H1 (cell line): ENCODE measurements around the gene ANKFY1. TPM values are rescaled to one million over a fixed set of nuclear protein-coding genes. Genes with fewer than 3 reads are reported as not detected.

Experiments
- CTCF ChIA-PET: fragments of 300-600 bp; sonication (Branson Sonifier 250); formaldehyde crosslinking; loops from one replicate; lab custom pipeline; 2021; ENCODE audit not compliant: partially characterized antibody; lab: Charles Lee
- POLR2A ChIA-PET: fragments of 300-600 bp; sonication (Branson Sonifier 250); formaldehyde crosslinking; loops from one replicate; lab custom pipeline; 2021; ENCODE audit warnings: inconsistent platforms; ENCODE audit not compliant: partially characterized antibody; lab: Charles Lee
- DNase-seq, 2 experiments: peaks; one replicate each; pipeline versions ENCODE4 v3.0.0 to v3.0.0-alpha.2; 2010 to 2022; ENCODE audit warnings: low spot score in 2 of 2, low read depth in 1 of 2, mixed read lengths in 1 of 2
- FAIRE-seq: peaks from 2 replicates; lab custom pipeline; 2011; peaks lifted over from hg19 to GRCh38; lab: Jason Lieb, UNC
- H2AFZ ChIP-seq: 2 replicates; pipeline ENCODE4 v1.8.1; 2012; ENCODE audit warnings: low read length, inconsistent platforms
- H2AK5ac ChIP-seq: 2 replicates; pipeline ENCODE4 v1.6.1; 2013; ENCODE audit warnings: low read depth, low read length
- H2BK120ac ChIP-seq: replicated peaks from 2 replicates; pipeline ENCODE3; 2013; ENCODE audit warnings: low read depth, low read length, inconsistent platforms
- H2BK12ac ChIP-seq: 2 replicates; pipeline ENCODE4 v1.6.1; 2013; ENCODE audit warnings: low read depth, low read length
- H2BK15ac ChIP-seq: 2 replicates; pipeline ENCODE4 v1.6.1; 2013; ENCODE audit warnings: low read length
- H2BK20ac ChIP-seq: 2 replicates; pipeline ENCODE4 v1.6.1; 2013; ENCODE audit warnings: low read length
- H2BK5ac ChIP-seq: 2 replicates; pipeline ENCODE4 v1.6.1; 2013; ENCODE audit warnings: low read depth, low read length
- H3K14ac ChIP-seq: 2 replicates; pipeline ENCODE4 v1.6.1; 2013; ENCODE audit warnings: inconsistent platforms; ENCODE audit not compliant: insufficient read length
- H3K18ac ChIP-seq: 2 replicates; pipeline ENCODE4 v1.6.1; 2013; ENCODE audit warnings: low read length; ENCODE audit errors: extremely low read depth
- H3K23ac ChIP-seq: 2 replicates; pipeline ENCODE4 v1.6.1; 2013; ENCODE audit warnings: inconsistent platforms; ENCODE audit not compliant: insufficient read length
- H3K23me2 ChIP-seq: 2 replicates; pipeline ENCODE4 v1.6.1; 2013; ENCODE audit warnings: low read depth, low read length
- H3K27ac ChIP-seq: 2 replicates; pipeline ENCODE4 v1.6.1; 2011; ENCODE audit warnings: low read depth, low read length, inconsistent platforms
- H3K27me3 ChIP-seq, 4 experiments: replicated peaks in 1 of 4; 1 replicate in 1 of 4; 2 replicates in 3 of 4; pipeline versions ENCODE4 v1.6.1 to v1.8.1; 2011 to 2013; ENCODE audit warnings: low read length in 3 of 4, mild to moderate bottlenecking in 3 of 4, inconsistent platforms in 2 of 4, mixed read lengths in 2 of 4, moderate library complexity in 1 of 4; ENCODE audit not compliant: control insufficient read depth in 3 of 4, insufficient read depth in 3 of 4; ENCODE audit errors: extremely low read depth in 1 of 4
- H3K36me3 ChIP-seq, 4 experiments: 2 replicates each; pipeline versions ENCODE4 v1.6.1 to v1.8.1; 2011 to 2013; ENCODE audit warnings: mild to moderate bottlenecking in 4 of 4, low read length in 3 of 4, moderate library complexity in 2 of 4, control low read depth in 1 of 4, inconsistent platforms in 1 of 4; ENCODE audit not compliant: insufficient read depth in 4 of 4, control insufficient read depth in 2 of 4
- H3K4ac ChIP-seq: replicated peaks from 2 replicates; pipeline ENCODE3; 2013; ENCODE audit warnings: low read length, low read depth, mixed read lengths, inconsistent platforms; ENCODE audit not compliant: insufficient read length
- H3K4me1 ChIP-seq, 4 experiments: replicated peaks in 1 of 4; 1 replicate in 1 of 4; 2 replicates in 3 of 4; pipeline versions ENCODE4 v1.6.1 to v1.8.1; 2011 to 2013; ENCODE audit warnings: low read length in 3 of 4, inconsistent platforms in 2 of 4, mixed read lengths in 1 of 4; ENCODE audit not compliant: insufficient read depth in 4 of 4, control insufficient read depth in 3 of 4
- H3K4me2 ChIP-seq, 2 experiments: 2 replicates each; pipeline versions ENCODE4 v1.6.1 to v1.8.1; 2011 to 2013; ENCODE audit warnings: low read depth in 2 of 2, low read length in 2 of 2, control low read depth in 1 of 2, inconsistent platforms in 1 of 2, mild to moderate bottlenecking in 1 of 2; ENCODE audit not compliant: insufficient read depth in 1 of 2
- H3K4me3 ChIP-seq, 4 experiments: fragments of 200-600, 300-600 bp in 1 of 4; sonication (generic), shearing (Covaris generic), sonication (Bioruptor Twin) in 1 of 4; 2 replicates each; pipeline versions ENCODE4 v1.5.1 to v1.8.1; 2011 to 2016; ENCODE audit warnings: low read length in 4 of 4, low read depth in 3 of 4, control low read depth in 2 of 4, inconsistent platforms in 2 of 4, mild to moderate bottlenecking in 2 of 4, mixed read lengths in 1 of 4, moderate library complexity in 1 of 4; ENCODE audit not compliant: insufficient read depth in 2 of 4; ENCODE audit errors: extremely low read depth in 1 of 4
- H3K56ac ChIP-seq: replicated peaks from 2 replicates; pipeline ENCODE3; 2013; ENCODE audit warnings: low read depth, mild to moderate bottlenecking, mixed read lengths, low read length, inconsistent platforms; ENCODE audit not compliant: insufficient read length
- H3K79me1 ChIP-seq: 2 replicates; pipeline ENCODE4 v1.6.1; 2013; ENCODE audit warnings: low read depth, low read length, control low read depth
- H3K79me2 ChIP-seq, 2 experiments: 2 replicates each; pipeline versions ENCODE4 v1.6.1 to v1.8.1; 2012 to 2013; ENCODE audit warnings: low read length in 2 of 2, mild to moderate bottlenecking in 2 of 2, inconsistent platforms in 1 of 2; ENCODE audit not compliant: insufficient read depth in 2 of 2, control insufficient read depth in 1 of 2
- H3K9ac ChIP-seq, 4 experiments: replicated peaks in 1 of 4; 1 replicate in 1 of 4; 2 replicates in 3 of 4; pipeline versions ENCODE4 v1.6.1 to v1.8.1; 2011 to 2013; ENCODE audit warnings: low read depth in 3 of 4, low read length in 3 of 4, control low read depth in 2 of 4, mild to moderate bottlenecking in 2 of 4, moderate library complexity in 2 of 4, inconsistent platforms in 1 of 4; ENCODE audit errors: extremely low read depth in 1 of 4
- H3K9me3 ChIP-seq, 2 experiments: 2 replicates each; pipeline versions ENCODE4 v1.6.1 to v1.8.1; 2012 to 2013; ENCODE audit warnings: mild to moderate bottlenecking in 2 of 2, moderate library complexity in 2 of 2, control low read depth in 1 of 2, inconsistent platforms in 1 of 2, low read depth in 1 of 2, low read length in 1 of 2, mixed read lengths in 1 of 2; ENCODE audit not compliant: insufficient read depth in 2 of 2
- H4K20me1 ChIP-seq, 2 experiments: replicated peaks in 1 of 2; 2 replicates each; pipeline versions ENCODE3 to v1.8.1; 2011 to 2013; ENCODE audit warnings: inconsistent platforms in 2 of 2, low read length in 2 of 2, mild to moderate bottlenecking in 1 of 2; ENCODE audit not compliant: insufficient read depth in 2 of 2, control insufficient read depth in 1 of 2
- H4K5ac ChIP-seq: 2 replicates; pipeline ENCODE4 v1.6.1; 2013; ENCODE audit warnings: low read length, low read depth, mixed read lengths, inconsistent platforms; ENCODE audit not compliant: insufficient read length
- H4K8ac ChIP-seq: 2 replicates; pipeline ENCODE4 v1.8.0; 2013; ENCODE audit warnings: mild to moderate bottlenecking, moderate library complexity, low read length, inconsistent platforms; ENCODE audit not compliant: insufficient read depth; ENCODE audit errors: extremely low read depth
- H4K91ac ChIP-seq: replicated peaks from 2 replicates; pipeline ENCODE3; 2013; ENCODE audit warnings: low read length, mixed read lengths, inconsistent platforms; ENCODE audit not compliant: insufficient read length
- BACH1 ChIP-seq: IDR thresholded peaks from 2 replicates; pipeline ENCODE4 v1.6.1; 2012; ENCODE audit warnings: low read length, improper control_type of control experiment
- BRCA1 ChIP-seq: IDR thresholded peaks from 2 replicates; pipeline ENCODE4 v1.6.1; 2012; ENCODE audit warnings: low read depth, low read length, improper control_type of control experiment
- CREB1 ChIP-seq: IDR thresholded peaks from 2 replicates; pipeline ENCODE4 v1.6.1; 2012; ENCODE audit warnings: inconsistent platforms
- GABPA ChIP-seq: IDR thresholded peaks from 2 replicates; pipeline ENCODE4 v1.6.1; 2011; ENCODE audit warnings: mild to moderate bottlenecking, low read length, moderate library complexity, borderline replicate concordance; ENCODE audit not compliant: insufficient read depth
- KDM5A ChIP-seq: fragments of 200-600 bp; IDR thresholded peaks from 2 replicates; pipeline ENCODE4 v1.7.1; 2012; ENCODE audit warnings: mild to moderate bottlenecking, low read length, inconsistent platforms, mixed read lengths
- NRF1 ChIP-seq: IDR thresholded peaks from 2 replicates; pipeline ENCODE4 v1.6.1; 2011; ENCODE audit warnings: mild to moderate bottlenecking, low read depth, low read length, improper control_type of control experiment
- RFX5 ChIP-seq: IDR thresholded peaks from 2 replicates; pipeline ENCODE4 v1.6.1; 2011; ENCODE audit warnings: low read depth, low read length, improper control_type of control experiment, borderline replicate concordance
- SP2 ChIP-seq: IDR thresholded peaks from 2 replicates; pipeline ENCODE4 v1.6.1; 2012; ENCODE audit warnings: mild to moderate bottlenecking, low read length, inconsistent platforms
- SP4 ChIP-seq: IDR thresholded peaks from 2 replicates; pipeline ENCODE4 v1.6.1; 2012; ENCODE audit warnings: low read length, inconsistent platforms
- TCF12 ChIP-seq: IDR thresholded peaks from 2 replicates; pipeline ENCODE4 v1.6.1; 2011; ENCODE audit warnings: low read depth, mild to moderate bottlenecking, low read length
- TEAD4 ChIP-seq: IDR thresholded peaks from 2 replicates; pipeline ENCODE4 v1.6.1; 2012; ENCODE audit warnings: low read depth, low read length, inconsistent platforms, mixed read lengths
- ZNF274 ChIP-seq: IDR thresholded peaks from 2 replicates; pipeline ENCODE4 v1.7.0; 2012; ENCODE audit warnings: low read length, borderline replicate concordance; ENCODE audit errors: extremely low read depth
- WGBS, 2 experiments: shearing (Covaris generic) in 1 of 2; methylation state at CpG; one replicate each; pipeline versions ENCODE4 v1.1.6 to v1.1.7; 2013 to 2015; ENCODE audit warnings: low lambda C conversion rate in 2 of 2, mixed read lengths in 2 of 2, inconsistent platforms in 1 of 2, low coverage in 1 of 2, missing lambda C conversion rate in 1 of 2; ENCODE audit not compliant: insufficient replicate concordance in 2 of 2, insufficient coverage in 1 of 2, insufficient read length in 1 of 2; ENCODE audit errors: extremely low coverage in 1 of 2, missing lambda C conversion rate in 1 of 2; 5-methylcytosine and 5-hydroxymethylcytosine counted together
- polyA plus RNA-seq, 7 experiments: library from polyadenylated mRNA; depleted of rRNA in 3 of 7; stranded (reverse) in 5 of 7; unstranded in 2 of 7; fragments of >200 nt in 5 of 7; fragments of 200-250 nt in 2 of 7; gene quantifications; 1 replicate in 5 of 7; 2 replicates in 1 of 7; 4 replicates in 1 of 7; pipeline versions ENCODE4 v1.2.1 to v1.2.3, GENCODE V29; 2011 to 2013; ENCODE audit warnings: missing spikeins in 2 of 7, mixed read lengths in 2 of 7
- total RNA-seq: library from RNA; stranded (reverse); fragmentation: NEBNext Ultra II Directional; extraction: Animal tissue kit (Norgen Biotek cat#: 25700); gene quantifications from 2 replicates; pipeline ENCODE4 v1.2.1, GENCODE V29; 2021

The ANKFY1 gene
- total and polyA plus RNA-seq, 2 of the 8 experiments (the other 6 are each of a cell fraction or from before 2014, with no cell fraction given) = 28.3 to 45.3 TPM

GRCh38 chr17:4146641-4147040 is 117.1 kb downstream of the ANKFY1 start:
- Histone ChIP-seq H3K79me2 (peaks cover 0 to 14% of the 10 kb centered on the region in 2 experiments; a peak in 2 of 4 replicates), H4K20me1 (peaks cover 0 to 4% of the 10 kb centered on the region in 2 experiments), H2BK120ac (no peak overlapping the region), H3K14ac (no peak overlapping the region), H3K4me3 (no peak overlapping the region), H3K18ac (no peak overlapping the region), H2BK20ac (no peak overlapping the region), H3K56ac (no peak overlapping the region), H3K79me1 (no peaks in the 10 kb centered on the region; the same call in 1 of the 2 replicates), H4K91ac (no peak overlapping the region), H2AK5ac (no peak overlapping the region), H3K4ac (no peak overlapping the region), H3K9me3 (no peaks in the 10 kb centered on the region), H3K27me3 (no peaks in the 10 kb centered on the region), H4K8ac (no peak overlapping the region), H2BK5ac (no peak overlapping the region), H2BK15ac (no peak overlapping the region), H3K23ac (no peak overlapping the region), H2AFZ (no peak overlapping the region), H4K5ac (no peak overlapping the region), H3K36me3 (no peaks in the 10 kb centered on the region), H3K4me1 (peaks cover 0 to 4% (median 1%) of the 10 kb centered on the region in 4 experiments; a peak in 2 of 7 replicates), H2BK12ac (no peak overlapping the region), H3K9ac (no peak overlapping the region), H3K27ac (no peak overlapping the region), H3K4me2 (no peak overlapping the region), H3K23me2 (peaks cover 6% of the 10 kb centered on the region; the same call in 1 of the 2 replicates)
- ChIA-PET CTCF (interaction anchor here (2.9 kb wide), 1 partner anchor 10 kb away, joined by 10 read pairs; no protein-coding TSS in a partner anchor), POLR2A (interaction anchor here (7.9 kb wide), 1 partner anchor 12 kb away, joined by 117 read pairs; no protein-coding TSS in a partner anchor)
- DNase-seq = no peak
- WGBS, 2 experiments = 87% methylated on average over 5 of the region's 5 CpGs; no CpG with 5 or more reads in 1 of the 2 experiments
- TF ChIP-seq SP2 (no peak), BRCA1 (no peak), RFX5 (no peak), ZNF274 (no peak), TEAD4 (no peak), CREB1 (no peak), SP4 (no peak), BACH1 (no peak), NRF1 (no peak), GABPA (no peak), KDM5A (no peak), TCF12 (no peak)
- no peak for FAIRE-seq
